ENCODE measurements around the gene PEX14. TPM values are rescaled to one million over a fixed set of nuclear protein-coding genes. Genes with fewer than 3 reads are reported as not detected.

The PEX14 gene
- total and polyA plus RNA-seq, 2 experiments from 2014 or later: 17.6 to 19.6 TPM

DNA sequence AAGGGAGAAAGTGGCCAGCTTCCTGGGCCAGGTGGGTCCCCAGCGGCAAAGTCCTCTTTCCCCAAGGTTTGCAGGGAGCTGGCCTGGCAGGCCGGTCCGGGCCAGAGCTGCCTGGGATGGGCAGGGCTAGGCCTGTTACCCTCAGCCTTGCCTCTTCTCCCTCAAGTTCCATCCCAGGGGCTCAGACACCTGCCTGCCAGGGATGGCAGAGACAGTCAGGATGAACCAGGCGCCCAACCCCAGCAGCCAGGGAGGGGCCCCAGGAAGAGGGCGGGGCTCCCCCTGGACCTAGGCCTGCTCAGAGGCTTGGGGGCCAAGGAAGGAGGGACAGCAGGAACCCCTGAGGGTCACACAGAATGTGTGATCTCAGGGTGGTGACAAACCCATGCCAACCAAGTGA lies 201.1 kb downstream of the PEX14 start:
- H3K27ac Mint-ChIP-seq: no peak overlapping the region
- peaks cover 21% of the 10 kb centered on the region for H3K4me1 ChIP-seq (ENCODE audit: insufficient read depth)

More for the DNA sequence above, 201.1 kb downstream of the PEX14 start:
- Histone ChIP-seq H2AFZ (no peak overlapping the region), H4K20me1 (replicated peaks; ENCODE audit: insufficient read depth) (no peaks in the 10 kb centered on the region), H3K36me3 (ENCODE audit: insufficient read depth) (no peaks in the 10 kb centered on the region; the same call in 1 of the 2 replicates), H3K27me3 (ENCODE audit: insufficient read depth) (no peaks in the 10 kb centered on the region), H3K79me2 (replicated peaks; ENCODE audit: insufficient read depth) (no peaks in the 10 kb centered on the region), H3F3A (replicated peaks; ENCODE audit: low read depth) (no peaks in the 10 kb centered on the region), H3K27ac (ENCODE audit: low read depth) (no peak overlapping the region), H3K9me2 (ENCODE audit: insufficient read depth) (no peaks in the 10 kb centered on the region), H3K4me2 (no peak overlapping the region), H3K4me3 (no peak overlapping the region)
- no peak for ATAC-seq
- peaks cover 17% of the 10 kb centered on the region for H3K27me3 Mint-ChIP-seq (ENCODE audit: insufficient read depth, low read depth, poor library complexity)
- no peak overlapping the region for H3K4me3 Mint-ChIP-seq
- no peaks in the 10 kb centered on the region; the same call in 2 of the 3 replicates for H3K9me3 Mint-ChIP-seq
- TF ChIP-seq POLR2AphosphoS5 (IDR thresholded peaks at IDR 0.05; ENCODE audit: low read depth) (no peak), ZNF114 (CRISPR knock-in tag; IDR thresholded peaks at IDR 0.05) (no peak), EZH2 (IDR thresholded peaks at IDR 0.05; ENCODE audit: low read depth, unreplicated experiment) (no peak), EZH2phosphoT487 (IDR thresholded peaks at IDR 0.05; ENCODE audit: unreplicated experiment) (no peak), NANOG (IDR thresholded peaks at IDR 0.05; ENCODE audit: borderline replicate concordance) (no peak), JUNB (IDR thresholded peaks at IDR 0.05; ENCODE audit: unreplicated experiment) (no peak)
- TF ChIP-seq, protein P1, sequence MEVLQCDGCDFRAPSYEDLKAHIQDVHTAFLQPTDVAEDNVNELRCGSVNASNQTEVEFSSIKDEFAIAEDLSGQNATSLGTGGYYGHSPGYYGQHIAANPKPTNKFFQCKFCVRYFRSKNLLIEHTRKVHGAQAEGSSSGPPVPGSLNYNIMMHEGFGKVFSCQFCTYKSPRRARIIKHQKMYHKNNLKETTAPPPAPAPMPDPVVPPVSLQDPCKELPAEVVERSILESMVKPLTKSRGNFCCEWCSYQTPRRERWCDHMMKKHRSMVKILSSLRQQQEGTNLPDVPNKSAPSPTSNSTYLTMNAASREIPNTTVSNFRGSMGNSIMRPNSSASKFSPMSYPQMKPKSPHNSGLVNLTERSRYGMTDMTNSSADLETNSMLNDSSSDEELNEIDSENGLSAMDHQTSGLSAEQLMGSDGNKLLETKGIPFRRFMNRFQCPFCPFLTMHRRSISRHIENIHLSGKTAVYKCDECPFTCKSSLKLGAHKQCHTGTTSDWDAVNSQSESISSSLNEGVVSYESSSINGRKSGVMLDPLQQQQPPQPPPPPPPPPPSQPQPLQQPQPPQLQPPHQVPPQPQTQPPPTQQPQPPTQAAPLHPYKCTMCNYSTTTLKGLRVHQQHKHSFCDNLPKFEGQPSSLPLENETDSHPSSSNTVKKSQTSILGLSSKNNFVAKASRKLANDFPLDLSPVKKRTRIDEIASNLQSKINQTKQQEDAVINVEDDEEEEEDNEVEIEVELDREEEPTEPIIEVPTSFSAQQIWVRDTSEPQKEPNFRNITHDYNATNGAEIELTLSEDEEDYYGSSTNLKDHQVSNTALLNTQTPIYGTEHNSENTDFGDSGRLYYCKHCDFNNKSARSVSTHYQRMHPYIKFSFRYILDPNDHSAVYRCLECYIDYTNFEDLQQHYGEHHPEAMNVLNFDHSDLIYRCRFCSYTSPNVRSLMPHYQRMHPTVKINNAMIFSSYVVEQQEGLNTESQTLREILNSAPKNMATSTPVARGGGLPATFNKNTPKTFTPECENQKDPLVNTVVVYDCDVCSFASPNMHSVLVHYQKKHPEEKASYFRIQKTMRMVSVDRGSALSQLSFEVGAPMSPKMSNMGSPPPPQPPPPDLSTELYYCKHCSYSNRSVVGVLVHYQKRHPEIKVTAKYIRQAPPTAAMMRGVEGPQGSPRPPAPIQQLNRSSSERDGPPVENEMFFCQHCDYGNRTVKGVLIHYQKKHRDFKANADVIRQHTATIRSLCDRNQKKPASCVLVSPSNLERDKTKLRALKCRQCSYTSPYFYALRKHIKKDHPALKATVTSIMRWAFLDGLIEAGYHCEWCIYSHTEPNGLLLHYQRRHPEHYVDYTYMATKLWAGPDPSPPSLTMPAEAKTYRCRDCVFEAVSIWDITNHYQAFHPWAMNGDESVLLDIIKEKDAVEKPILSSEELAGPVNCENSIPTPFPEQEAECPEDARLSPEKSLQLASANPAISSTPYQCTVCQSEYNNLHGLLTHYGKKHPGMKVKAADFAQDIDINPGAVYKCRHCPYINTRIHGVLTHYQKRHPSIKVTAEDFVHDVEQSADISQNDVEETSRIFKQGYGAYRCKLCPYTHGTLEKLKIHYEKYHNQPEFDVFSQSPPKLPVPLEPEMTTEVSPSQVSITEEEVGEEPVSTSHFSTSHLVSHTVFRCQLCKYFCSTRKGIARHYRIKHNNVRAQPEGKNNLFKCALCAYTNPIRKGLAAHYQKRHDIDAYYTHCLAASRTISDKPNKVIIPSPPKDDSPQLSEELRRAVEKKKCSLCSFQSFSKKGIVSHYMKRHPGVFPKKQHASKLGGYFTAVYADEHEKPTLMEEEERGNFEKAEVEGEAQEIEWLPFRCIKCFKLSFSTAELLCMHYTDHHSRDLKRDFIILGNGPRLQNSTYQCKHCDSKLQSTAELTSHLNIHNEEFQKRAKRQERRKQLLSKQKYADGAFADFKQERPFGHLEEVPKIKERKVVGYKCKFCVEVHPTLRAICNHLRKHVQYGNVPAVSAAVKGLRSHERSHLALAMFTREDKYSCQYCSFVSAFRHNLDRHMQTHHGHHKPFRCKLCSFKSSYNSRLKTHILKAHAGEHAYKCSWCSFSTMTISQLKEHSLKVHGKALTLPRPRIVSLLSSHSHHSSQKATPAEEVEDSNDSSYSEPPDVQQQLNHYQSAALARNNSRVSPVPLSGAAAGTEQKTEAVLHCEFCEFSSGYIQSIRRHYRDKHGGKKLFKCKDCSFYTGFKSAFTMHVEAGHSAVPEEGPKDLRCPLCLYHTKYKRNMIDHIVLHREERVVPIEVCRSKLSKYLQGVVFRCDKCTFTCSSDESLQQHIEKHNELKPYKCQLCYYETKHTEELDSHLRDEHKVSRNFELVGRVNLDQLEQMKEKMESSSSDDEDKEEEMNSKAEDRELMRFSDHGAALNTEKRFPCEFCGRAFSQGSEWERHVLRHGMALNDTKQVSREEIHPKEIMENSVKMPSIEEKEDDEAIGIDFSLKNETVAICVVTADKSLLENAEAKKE (CRISPR knock-in tag; IDR thresholded peaks at IDR 0.05): no peak
- TF ChIP-seq, protein P2, sequence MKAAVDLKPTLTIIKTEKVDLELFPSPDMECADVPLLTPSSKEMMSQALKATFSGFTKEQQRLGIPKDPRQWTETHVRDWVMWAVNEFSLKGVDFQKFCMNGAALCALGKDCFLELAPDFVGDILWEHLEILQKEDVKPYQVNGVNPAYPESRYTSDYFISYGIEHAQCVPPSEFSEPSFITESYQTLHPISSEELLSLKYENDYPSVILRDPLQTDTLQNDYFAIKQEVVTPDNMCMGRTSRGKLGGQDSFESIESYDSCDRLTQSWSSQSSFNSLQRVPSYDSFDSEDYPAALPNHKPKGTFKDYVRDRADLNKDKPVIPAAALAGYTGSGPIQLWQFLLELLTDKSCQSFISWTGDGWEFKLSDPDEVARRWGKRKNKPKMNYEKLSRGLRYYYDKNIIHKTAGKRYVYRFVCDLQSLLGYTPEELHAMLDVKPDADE (IDR thresholded peaks at IDR 0.05): no peak
- peaks cover 46% of the 10 kb centered on the region for H3K4me1 Mint-ChIP-seq
- no peak for DNase-seq (ENCODE audit: low spot score)
- no peaks in the 10 kb centered on the region for H3K36me3 Mint-ChIP-seq (ENCODE audit: low read depth)

Data from GM23338 (cell line).